ENCODE results near the gene TK2. TPM values are rescaled to one million over a fixed set of nuclear protein-coding genes. Genes with fewer than 3 reads are reported as not detected.

Gene TK2
- total RNA-seq, 1 donor from 2014 or later: 16.1 TPM

GRCh38 chr16:66477028-66477515, 72.8 kb downstream of the TK2 start:
- Mint-ChIP-seq H3K9me3 (ENCODE audit: low read depth) (no peaks in the 10 kb centered on the region), H3K27ac (no peak overlapping the region), H3K27me3 (peaks cover 24% of the 10 kb centered on the region), H3K4me3 (ENCODE audit: low read depth) (no peak overlapping the region), H3K4me1 (ENCODE audit: low read depth) (no peaks in the 10 kb centered on the region), H3K36me3 (ENCODE audit: insufficient read depth) (no peaks in the 10 kb centered on the region)
- DNase-seq (ENCODE audit: low spot score, unreplicated experiment): no peak
- no peak for TF ChIP-seq CTCF (IDR thresholded peaks at IDR 0.05; ENCODE audit: unreplicated experiment)

DNA sequence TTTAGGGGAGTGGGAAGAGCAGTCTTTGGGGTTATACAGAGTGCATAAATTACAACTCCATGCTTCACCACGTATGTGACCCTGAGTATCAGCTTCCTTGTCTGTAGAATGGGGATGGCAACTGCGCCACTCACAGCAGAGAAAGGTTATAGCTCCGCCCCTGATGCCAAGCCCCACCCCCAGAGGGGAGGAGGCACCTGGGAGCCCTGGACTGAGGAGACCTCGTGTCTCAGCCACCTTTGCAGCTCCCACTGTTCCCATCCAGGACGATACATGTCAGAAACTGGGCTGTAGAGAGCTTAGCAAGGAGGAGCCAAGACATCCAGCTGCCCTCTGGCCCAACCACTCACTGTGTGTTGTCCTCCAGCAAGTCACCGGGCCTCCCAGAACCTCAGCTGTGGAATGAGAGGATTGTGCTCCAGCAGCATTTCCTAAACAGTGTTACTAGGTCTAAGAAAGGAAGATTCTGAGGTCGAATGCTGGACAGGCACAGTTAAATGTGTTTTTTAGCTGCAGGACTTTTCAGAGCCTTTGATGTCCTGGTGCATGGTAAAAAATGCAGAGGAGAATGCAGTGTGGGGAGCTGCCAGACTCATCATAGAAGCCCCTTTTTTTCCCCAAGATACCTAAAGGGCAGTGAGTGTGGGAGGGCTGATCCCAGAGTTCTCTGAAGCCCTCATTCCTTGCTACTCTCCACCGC, 73.4 kb downstream of the TK2 start:
- H3K4me3 Mint-ChIP-seq (ENCODE audit: low read depth): no peak overlapping the region
- H3K27me3 Mint-ChIP-seq: peaks cover 27% of the 10 kb centered on the region
- no peak for TF ChIP-seq CTCF (IDR thresholded peaks at IDR 0.05; ENCODE audit: unreplicated experiment)
- H3K36me3 Mint-ChIP-seq (ENCODE audit: insufficient read depth): no peaks in the 10 kb centered on the region
- no peaks in the 10 kb centered on the region for H3K9me3 Mint-ChIP-seq (ENCODE audit: low read depth)
- no peak for DNase-seq (ENCODE audit: low spot score, unreplicated experiment)
- H3K27ac Mint-ChIP-seq: no peak overlapping the region
- no peaks in the 10 kb centered on the region for H3K4me1 Mint-ChIP-seq (ENCODE audit: low read depth)

DNA sequence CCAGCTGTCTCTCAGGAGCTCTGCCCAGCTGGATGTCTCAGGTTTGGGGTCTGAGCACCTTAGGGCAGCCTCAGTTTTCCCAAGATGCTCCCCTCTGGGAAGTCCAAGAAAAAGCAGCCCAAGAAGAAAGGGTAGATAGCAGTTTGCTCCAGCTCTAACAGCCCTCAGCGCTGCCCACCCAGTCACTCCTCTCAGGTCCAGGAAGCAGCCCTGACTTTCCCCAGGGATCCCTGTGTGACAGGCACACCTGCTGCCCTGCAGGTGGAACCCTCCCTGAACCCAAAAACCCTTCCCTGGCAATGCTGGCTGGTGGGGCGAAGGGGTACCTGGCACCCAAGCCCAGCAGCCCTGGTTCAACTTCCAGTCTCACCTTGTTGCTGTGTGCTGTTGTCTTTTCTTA, 74.7 kb downstream of the TK2 start:
- DNase-seq (ENCODE audit: low spot score, unreplicated experiment): no peak
- H3K27ac Mint-ChIP-seq: no peak overlapping the region
- no peak overlapping the region for H3K4me3 Mint-ChIP-seq (ENCODE audit: low read depth)
- no peaks in the 10 kb centered on the region for H3K4me1 Mint-ChIP-seq (ENCODE audit: low read depth)
- peaks cover 31% of the 10 kb centered on the region for H3K27me3 Mint-ChIP-seq
- no peak for TF ChIP-seq CTCF (IDR thresholded peaks at IDR 0.05; ENCODE audit: unreplicated experiment)
- H3K36me3 Mint-ChIP-seq (ENCODE audit: insufficient read depth): no peaks in the 10 kb centered on the region
- H3K9me3 Mint-ChIP-seq (ENCODE audit: low read depth): no peaks in the 10 kb centered on the region

- no peaks in the 10 kb centered on the region for H3K36me3 Mint-ChIP-seq (ENCODE audit: insufficient read depth)
- TF ChIP-seq CTCF (IDR thresholded peaks at IDR 0.05; ENCODE audit: unreplicated experiment): no peak
- H3K27me3 Mint-ChIP-seq: peaks cover 35% of the 10 kb centered on the region
- no peaks in the 10 kb centered on the region for H3K9me3 Mint-ChIP-seq (ENCODE audit: low read depth)
- DNase-seq (ENCODE audit: low spot score, unreplicated experiment): no peak
- no peak overlapping the region for H3K4me3 Mint-ChIP-seq (ENCODE audit: low read depth)
- no peaks in the 10 kb centered on the region for H3K4me1 Mint-ChIP-seq (ENCODE audit: low read depth)
- no peak overlapping the region for H3K27ac Mint-ChIP-seq
Measured at GRCh38 chr16:66474750-66475199, 75.1 kb downstream of the TK2 start.

GRCh38 chr16:66473654-66474519, 76.0 kb downstream of the TK2 start:
- no peak for TF ChIP-seq CTCF (IDR thresholded peaks at IDR 0.05; ENCODE audit: unreplicated experiment)
- no peak overlapping the region for H3K4me3 Mint-ChIP-seq (ENCODE audit: low read depth)
- no peak overlapping the region for H3K27ac Mint-ChIP-seq
- peaks cover 38% of the 10 kb centered on the region for H3K27me3 Mint-ChIP-seq
- no peaks in the 10 kb centered on the region for H3K9me3 Mint-ChIP-seq (ENCODE audit: low read depth)
- H3K36me3 Mint-ChIP-seq (ENCODE audit: insufficient read depth): no peaks in the 10 kb centered on the region
- no peak for DNase-seq (ENCODE audit: low spot score, unreplicated experiment)
- H3K4me1 Mint-ChIP-seq (ENCODE audit: low read depth): no peaks in the 10 kb centered on the region
